ENCODE data around the gene PICALM. TPM values are rescaled to one million over a fixed set of nuclear protein-coding genes. Genes with fewer than 3 reads are reported as not detected.

Gene PICALM
- total and polyA plus RNA-seq, 2 donors (not counting 1 experiment from before 2014, with no cell fraction given) = 48.4 to 165 TPM

DNA sequence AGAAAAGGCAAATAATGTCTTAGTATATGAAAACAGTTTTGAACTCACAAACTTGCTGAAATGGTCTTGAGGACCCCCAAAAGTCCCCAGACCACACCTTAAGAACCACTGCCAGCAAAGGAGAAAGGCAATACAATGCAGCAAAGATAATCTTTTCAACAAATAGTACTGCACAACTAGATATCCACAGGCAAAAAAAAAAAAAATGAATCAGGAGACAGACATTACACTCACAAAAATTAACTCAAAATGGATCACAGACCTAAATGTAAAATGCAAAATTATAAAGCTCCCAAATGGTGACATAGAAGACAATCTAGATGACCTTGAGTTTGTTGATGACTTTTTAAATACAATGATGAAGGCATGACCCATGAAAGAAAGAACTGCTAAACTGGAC is 8.3 kb downstream of the PICALM start:
- ChIA-PET CTCF (interaction anchor here (1.0 kb wide), 1 partner anchor 19 kb away, joined by 3 read pairs; no protein-coding TSS in a partner anchor), POLR2A (interaction anchor here (0.7 kb wide), 1 partner anchor 551 kb away, joined by 6 read pairs; no protein-coding TSS in a partner anchor)
- Mint-ChIP-seq H3K4me3 (peak overlapping the region; percentile 2), H3K27ac (no peak overlapping the region), H3K4me1 (peaks cover 81% of the 10 kb centered on the region), H3K9me3 (ENCODE audit: insufficient read depth) (no peaks in the 10 kb centered on the region), H3K27me3 (no peaks in the 10 kb centered on the region)
- TF ChIP-seq, protein P1, sequence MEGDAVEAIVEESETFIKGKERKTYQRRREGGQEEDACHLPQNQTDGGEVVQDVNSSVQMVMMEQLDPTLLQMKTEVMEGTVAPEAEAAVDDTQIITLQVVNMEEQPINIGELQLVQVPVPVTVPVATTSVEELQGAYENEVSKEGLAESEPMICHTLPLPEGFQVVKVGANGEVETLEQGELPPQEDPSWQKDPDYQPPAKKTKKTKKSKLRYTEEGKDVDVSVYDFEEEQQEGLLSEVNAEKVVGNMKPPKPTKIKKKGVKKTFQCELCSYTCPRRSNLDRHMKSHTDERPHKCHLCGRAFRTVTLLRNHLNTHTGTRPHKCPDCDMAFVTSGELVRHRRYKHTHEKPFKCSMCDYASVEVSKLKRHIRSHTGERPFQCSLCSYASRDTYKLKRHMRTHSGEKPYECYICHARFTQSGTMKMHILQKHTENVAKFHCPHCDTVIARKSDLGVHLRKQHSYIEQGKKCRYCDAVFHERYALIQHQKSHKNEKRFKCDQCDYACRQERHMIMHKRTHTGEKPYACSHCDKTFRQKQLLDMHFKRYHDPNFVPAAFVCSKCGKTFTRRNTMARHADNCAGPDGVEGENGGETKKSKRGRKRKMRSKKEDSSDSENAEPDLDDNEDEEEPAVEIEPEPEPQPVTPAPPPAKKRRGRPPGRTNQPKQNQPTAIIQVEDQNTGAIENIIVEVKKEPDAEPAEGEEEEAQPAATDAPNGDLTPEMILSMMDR (IDR thresholded peaks at IDR 0.05) = no peak
- no peak for TF ChIP-seq EZH2 (IDR thresholded peaks at IDR 0.05; ENCODE audit: borderline replicate concordance, insufficient read depth, low read depth, low read length, poor library complexity, severe bottlenecking)
- peaks cover 100% of the 10 kb centered on the region for H3K79me2 ChIP-seq (ENCODE audit: control insufficient read depth, insufficient read depth, low read length)
- H3K36me3 ChIP-seq (replicated peaks in 1 of 2; ENCODE audit: control extremely low read depth in 1 of 2, control insufficient read depth in 1 of 2, extremely low read depth in 1 of 2, insufficient read depth in 2 of 2, low read length in 1 of 2) = no peaks in the 10 kb centered on the region
- H4K20me1 ChIP-seq (ENCODE audit: control insufficient read depth, insufficient read depth, low read length, poor library complexity, severe bottlenecking) = peaks cover 78% of the 10 kb centered on the region
- no peak overlapping the region for H2AFZ ChIP-seq (ENCODE audit: insufficient read depth, low read depth, low read length, poor library complexity, severe bottlenecking)
- H3K27me3 ChIP-seq (replicated peaks in 1 of 4; ENCODE audit: control extremely low read depth in 1 of 4, control insufficient read depth in 3 of 4, insufficient read depth in 4 of 4, low read length in 3 of 4) = no peaks in the 10 kb centered on the region
- DNase-seq (no peak), ATAC-seq (ENCODE audit: low read depth) (no peak)
- H3K27ac ChIP-seq (ENCODE audit: low read length in 2 of 2) = no peak overlapping the region
- no peak overlapping the region for H3K9ac ChIP-seq (ENCODE audit: low read length)
- H3K4me1 ChIP-seq (ENCODE audit: control insufficient read depth in 2 of 2, insufficient read depth in 2 of 2, low read length in 2 of 2) = peaks cover 43 to 76% of the 10 kb centered on the region in 2 donors
- no peak overlapping the region for H3K4me3 ChIP-seq (ENCODE audit: control extremely low read depth in 1 of 5, extremely low read depth in 1 of 5, insufficient read depth in 1 of 5, low read depth in 2 of 5, low read length in 4 of 5)
- H3K9me3 ChIP-seq (ENCODE audit: control extremely low read depth in 1 of 3, control insufficient read depth in 2 of 3, insufficient read depth in 1 of 3, low read length in 2 of 3) = no peaks in the 10 kb centered on the region
- intact Hi-C loops (cut with micrococcal nuclease) = no loop called here
- peak overlapping the region; percentile 18 for H3K4me2 ChIP-seq (replicated peaks; ENCODE audit: low read depth, low read length, poor library complexity, severe bottlenecking)

DNA sequence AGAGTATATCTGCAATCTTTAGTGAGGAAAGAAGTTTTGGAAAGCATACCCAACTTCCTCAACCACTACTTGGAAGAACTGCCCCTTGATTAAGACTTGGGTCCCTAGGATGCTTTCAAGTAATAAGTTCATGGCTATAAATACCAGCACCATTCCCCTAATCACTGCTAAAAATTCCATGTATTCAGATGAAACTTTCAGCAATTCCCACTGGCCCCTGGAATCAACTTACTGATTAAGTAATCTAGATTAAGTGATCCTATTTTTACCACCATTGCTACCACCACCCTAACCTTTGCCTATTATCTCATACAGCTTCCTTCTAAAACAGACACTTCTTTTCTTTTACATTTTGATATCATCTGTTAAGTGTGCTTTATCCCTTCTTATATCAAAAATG is 10.5 kb downstream of the PICALM start:
- Histone ChIP-seq H3K27me3 (replicated peaks in 1 of 4; ENCODE audit: control extremely low read depth in 1 of 4, control insufficient read depth in 3 of 4, insufficient read depth in 4 of 4, low read length in 3 of 4) (no peaks in the 10 kb centered on the region), H4K20me1 (ENCODE audit: control insufficient read depth, insufficient read depth, low read length, poor library complexity, severe bottlenecking) (peaks cover 90% of the 10 kb centered on the region), H3K4me1 (ENCODE audit: control insufficient read depth in 2 of 2, insufficient read depth in 2 of 2, low read length in 2 of 2) (peaks cover 39 to 71% of the 10 kb centered on the region in 2 donors), H3K9ac (ENCODE audit: low read length) (no peak overlapping the region), H3K27ac (ENCODE audit: low read length in 2 of 2) (peak overlapping the region in 1 of 2 donors; percentile 13), H3K4me3 (ENCODE audit: control extremely low read depth in 1 of 5, extremely low read depth in 1 of 5, insufficient read depth in 1 of 5, low read depth in 2 of 5, low read length in 4 of 5) (no peak overlapping the region), H3K36me3 (replicated peaks in 1 of 2; ENCODE audit: control extremely low read depth in 1 of 2, control insufficient read depth in 1 of 2, extremely low read depth in 1 of 2, insufficient read depth in 2 of 2, low read length in 1 of 2) (no peaks in the 10 kb centered on the region), H3K4me2 (replicated peaks; ENCODE audit: low read depth, low read length, poor library complexity, severe bottlenecking) (peak overlapping the region; percentile 18), H3K79me2 (ENCODE audit: control insufficient read depth, insufficient read depth, low read length) (peaks cover 100% of the 10 kb centered on the region), H2AFZ (ENCODE audit: insufficient read depth, low read depth, low read length, poor library complexity, severe bottlenecking) (no peak overlapping the region), H3K9me3 (ENCODE audit: control extremely low read depth in 1 of 3, control insufficient read depth in 2 of 3, insufficient read depth in 1 of 3, low read length in 2 of 3) (no peaks in the 10 kb centered on the region)
- ChIA-PET CTCF (interaction anchor here (1.4 kb wide), 2 partner anchors 10 to 135 kb away, joined by 6 read pairs; partner anchors contain the start of gene PICALM), POLR2A (no interaction called here)
- Mint-ChIP-seq H3K27me3 (no peaks in the 10 kb centered on the region), H3K4me3 (no peak overlapping the region), H3K9me3 (ENCODE audit: insufficient read depth) (no peaks in the 10 kb centered on the region), H3K27ac (no peak overlapping the region), H3K4me1 (peaks cover 79% of the 10 kb centered on the region)
- TF ChIP-seq, protein P1 (IDR thresholded peaks at IDR 0.05) = no peak
- no peak for TF ChIP-seq EZH2 (IDR thresholded peaks at IDR 0.05; ENCODE audit: borderline replicate concordance, insufficient read depth, low read depth, low read length, poor library complexity, severe bottlenecking)
- intact Hi-C loops (cut with micrococcal nuclease) = loop anchor here (2.0 kb wide), 1 partner anchor 14 kb away; no protein-coding TSS in a partner anchor
- ATAC-seq (ENCODE audit: low read depth) (no peak), DNase-seq (no peak)

Data from B cell (primary cell).